ENCODE measurements around the gene ATP5PF.

DNA sequence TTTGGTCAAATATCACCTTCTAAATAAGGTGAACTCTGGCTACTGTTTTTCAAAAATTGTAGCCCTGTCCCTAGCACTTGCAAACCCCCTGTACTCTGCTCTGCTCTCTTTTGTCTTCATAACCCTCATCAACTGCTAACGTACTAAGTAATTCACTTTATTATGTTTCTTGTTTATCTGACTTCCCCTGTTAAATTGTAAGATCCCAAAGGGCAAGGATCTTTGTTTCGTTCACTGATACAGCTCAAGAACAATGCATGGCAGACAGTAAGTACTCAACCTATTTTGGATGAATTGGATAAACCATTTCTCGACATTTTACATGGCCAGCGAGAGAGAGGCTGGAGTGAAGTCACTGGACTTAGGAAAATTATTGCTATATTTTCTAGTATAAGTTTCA is 46.9 kb downstream of the ATP5PF start:
- TF ChIP-seq, protein P1, sequence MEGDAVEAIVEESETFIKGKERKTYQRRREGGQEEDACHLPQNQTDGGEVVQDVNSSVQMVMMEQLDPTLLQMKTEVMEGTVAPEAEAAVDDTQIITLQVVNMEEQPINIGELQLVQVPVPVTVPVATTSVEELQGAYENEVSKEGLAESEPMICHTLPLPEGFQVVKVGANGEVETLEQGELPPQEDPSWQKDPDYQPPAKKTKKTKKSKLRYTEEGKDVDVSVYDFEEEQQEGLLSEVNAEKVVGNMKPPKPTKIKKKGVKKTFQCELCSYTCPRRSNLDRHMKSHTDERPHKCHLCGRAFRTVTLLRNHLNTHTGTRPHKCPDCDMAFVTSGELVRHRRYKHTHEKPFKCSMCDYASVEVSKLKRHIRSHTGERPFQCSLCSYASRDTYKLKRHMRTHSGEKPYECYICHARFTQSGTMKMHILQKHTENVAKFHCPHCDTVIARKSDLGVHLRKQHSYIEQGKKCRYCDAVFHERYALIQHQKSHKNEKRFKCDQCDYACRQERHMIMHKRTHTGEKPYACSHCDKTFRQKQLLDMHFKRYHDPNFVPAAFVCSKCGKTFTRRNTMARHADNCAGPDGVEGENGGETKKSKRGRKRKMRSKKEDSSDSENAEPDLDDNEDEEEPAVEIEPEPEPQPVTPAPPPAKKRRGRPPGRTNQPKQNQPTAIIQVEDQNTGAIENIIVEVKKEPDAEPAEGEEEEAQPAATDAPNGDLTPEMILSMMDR (IDR thresholded peaks at IDR 0.05), result no peak
- no peak for TF ChIP-seq POLR2A (IDR thresholded peaks at IDR 0.05)
